ENCODE measurements around the gene PLEKHH2. TPM values are rescaled to one million over a fixed set of nuclear protein-coding genes. Genes with fewer than 3 reads are reported as not detected.
"Not testable (repeated sequence)": the region's sequence is repeated elsewhere in the genome, so short reads cannot be mapped to it uniquely, and the experiment has no call there.

The PLEKHH2 gene
- total RNA-seq, 1 donor: 7.3 TPM

DNA sequence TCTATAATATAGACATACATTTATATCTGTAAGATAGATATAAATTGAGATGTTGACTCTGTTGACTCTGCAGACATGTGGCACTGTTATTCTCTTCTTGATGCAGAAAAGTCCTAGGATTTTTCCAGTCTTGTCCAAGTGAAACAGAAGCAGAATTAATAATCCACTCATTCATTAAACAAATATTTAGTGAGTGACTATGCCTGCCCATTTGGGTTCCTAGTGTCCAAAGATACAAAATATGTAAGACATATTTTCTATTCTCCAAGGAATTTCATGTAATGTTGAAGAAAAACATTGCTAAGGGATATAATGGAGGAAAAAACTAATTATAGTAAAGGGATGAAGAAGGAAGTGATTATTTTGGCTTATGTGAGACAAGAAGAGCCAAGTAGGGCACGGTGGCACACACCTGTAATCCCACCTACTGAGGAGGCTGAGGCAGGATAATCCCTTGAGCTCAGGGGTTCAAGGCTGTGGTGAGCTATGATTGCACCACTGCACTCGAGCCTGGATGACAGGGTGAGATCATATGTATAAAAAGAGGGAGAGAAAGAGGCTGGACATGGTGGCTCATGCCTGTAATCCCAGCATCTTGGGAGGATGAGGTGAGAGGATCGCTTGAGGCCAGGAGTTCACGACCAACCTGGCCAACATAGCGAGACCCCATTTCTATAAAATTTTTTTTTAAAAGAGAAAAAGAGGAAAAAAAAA is 19.9 kb upstream of the PLEKHH2 start:
- DNase-seq (ENCODE audit: low read depth): no peak
- TF ChIP-seq, protein P1, sequence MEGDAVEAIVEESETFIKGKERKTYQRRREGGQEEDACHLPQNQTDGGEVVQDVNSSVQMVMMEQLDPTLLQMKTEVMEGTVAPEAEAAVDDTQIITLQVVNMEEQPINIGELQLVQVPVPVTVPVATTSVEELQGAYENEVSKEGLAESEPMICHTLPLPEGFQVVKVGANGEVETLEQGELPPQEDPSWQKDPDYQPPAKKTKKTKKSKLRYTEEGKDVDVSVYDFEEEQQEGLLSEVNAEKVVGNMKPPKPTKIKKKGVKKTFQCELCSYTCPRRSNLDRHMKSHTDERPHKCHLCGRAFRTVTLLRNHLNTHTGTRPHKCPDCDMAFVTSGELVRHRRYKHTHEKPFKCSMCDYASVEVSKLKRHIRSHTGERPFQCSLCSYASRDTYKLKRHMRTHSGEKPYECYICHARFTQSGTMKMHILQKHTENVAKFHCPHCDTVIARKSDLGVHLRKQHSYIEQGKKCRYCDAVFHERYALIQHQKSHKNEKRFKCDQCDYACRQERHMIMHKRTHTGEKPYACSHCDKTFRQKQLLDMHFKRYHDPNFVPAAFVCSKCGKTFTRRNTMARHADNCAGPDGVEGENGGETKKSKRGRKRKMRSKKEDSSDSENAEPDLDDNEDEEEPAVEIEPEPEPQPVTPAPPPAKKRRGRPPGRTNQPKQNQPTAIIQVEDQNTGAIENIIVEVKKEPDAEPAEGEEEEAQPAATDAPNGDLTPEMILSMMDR (IDR thresholded peaks at IDR 0.05; ENCODE audit: insufficient read depth, low read depth, low read length): no peak
- H3K4me3 ChIP-seq (ENCODE audit: low read depth, low read length): no peak overlapping the region

DNA sequence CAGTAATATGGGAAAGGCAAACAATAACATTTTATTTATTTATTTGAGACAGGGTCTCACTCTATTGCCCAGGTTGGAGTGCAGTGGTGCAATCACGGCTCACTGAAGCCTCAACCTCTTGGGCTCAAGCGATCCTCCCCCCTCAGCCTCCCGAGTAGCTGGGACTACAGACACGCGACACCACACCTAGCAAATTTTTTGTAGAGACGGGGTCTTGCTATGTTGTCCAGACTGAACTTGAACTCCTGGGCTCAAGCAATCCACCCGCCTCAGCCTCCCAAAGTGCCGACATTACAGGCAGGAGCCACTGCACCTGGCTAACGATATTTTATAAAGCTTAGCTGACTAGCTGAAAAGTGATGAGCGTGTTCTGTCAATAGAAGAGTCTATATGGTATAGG is 17.5 kb upstream of the PLEKHH2 start:
- H3K4me3 ChIP-seq (ENCODE audit: low read depth, low read length): no peak overlapping the region
- TF ChIP-seq, protein P1 (IDR thresholded peaks at IDR 0.05; ENCODE audit: insufficient read depth, low read depth, low read length): no peak
- DNase-seq (ENCODE audit: low read depth): no peak

DNA sequence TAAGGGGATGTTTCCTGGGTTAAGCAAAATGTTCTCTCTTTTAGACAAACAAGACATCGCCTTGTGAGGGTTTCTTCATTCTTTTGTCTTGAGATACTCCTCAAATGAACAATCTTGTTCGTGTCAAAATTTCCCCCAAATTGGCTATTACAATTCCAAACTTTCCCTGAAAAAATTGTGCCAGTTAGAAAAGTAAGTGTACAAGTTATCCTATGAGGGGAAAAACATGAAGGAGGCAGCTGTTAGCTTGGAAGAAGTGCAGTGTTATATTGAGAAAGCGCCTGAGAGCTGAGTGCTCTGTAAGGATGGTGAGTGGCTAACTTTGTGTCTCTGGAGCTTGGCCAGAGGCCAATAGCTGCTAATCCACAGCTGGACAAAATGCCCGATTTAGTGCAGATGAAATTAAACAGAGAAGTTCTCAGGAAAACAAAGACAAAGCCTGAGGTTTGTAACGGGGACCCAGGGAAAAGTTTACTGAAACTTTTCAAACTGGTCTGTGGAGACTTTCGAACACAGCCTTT is 14.1 kb upstream of the PLEKHH2 start:
- DNase-seq (ENCODE audit: low read depth): peak; percentile 57
- TF ChIP-seq, protein P1 (IDR thresholded peaks at IDR 0.05; ENCODE audit: insufficient read depth, low read depth, low read length): no peak

DNA sequence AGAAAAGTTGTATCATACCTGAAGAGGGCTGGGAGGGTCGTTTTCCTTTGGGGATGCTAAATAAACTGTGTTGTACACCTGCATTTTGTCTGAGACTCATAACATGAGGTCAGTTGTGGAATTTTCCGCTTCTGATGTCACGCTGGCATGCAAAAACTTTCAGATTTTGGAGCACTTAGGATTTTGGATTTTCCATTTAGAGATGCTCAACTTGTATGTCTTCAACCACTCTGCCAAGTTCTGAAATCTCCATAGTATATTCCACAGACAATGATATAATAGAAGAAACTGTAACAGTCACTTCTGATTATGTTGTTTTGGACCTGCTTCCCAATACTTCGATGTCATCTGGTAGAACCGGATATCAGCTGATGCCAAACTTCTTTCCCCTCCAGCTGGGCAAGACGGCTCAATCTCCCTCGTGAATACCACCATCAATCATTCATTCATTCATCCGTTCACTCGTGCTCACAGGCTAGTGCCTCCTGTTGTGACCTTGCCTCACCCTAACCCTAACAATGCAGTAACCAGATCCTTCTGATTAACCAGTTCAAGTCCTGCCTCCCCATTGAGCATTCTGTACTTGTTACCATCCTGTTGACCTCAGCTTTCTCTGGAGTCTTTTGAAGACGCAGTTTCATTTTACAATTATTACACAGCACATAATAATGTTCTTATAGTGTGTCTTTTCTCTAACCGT is 5.3 kb upstream of the PLEKHH2 start:
- DNase-seq (ENCODE audit: low read depth): no peak
- TF ChIP-seq, protein P1 (IDR thresholded peaks at IDR 0.05; ENCODE audit: insufficient read depth, low read depth, low read length): no peak

More for the DNA sequence above, 14.1 kb upstream of the PLEKHH2 start:
- no peak overlapping the region for H3K4me3 ChIP-seq (ENCODE audit: low read depth, low read length)

DNA sequence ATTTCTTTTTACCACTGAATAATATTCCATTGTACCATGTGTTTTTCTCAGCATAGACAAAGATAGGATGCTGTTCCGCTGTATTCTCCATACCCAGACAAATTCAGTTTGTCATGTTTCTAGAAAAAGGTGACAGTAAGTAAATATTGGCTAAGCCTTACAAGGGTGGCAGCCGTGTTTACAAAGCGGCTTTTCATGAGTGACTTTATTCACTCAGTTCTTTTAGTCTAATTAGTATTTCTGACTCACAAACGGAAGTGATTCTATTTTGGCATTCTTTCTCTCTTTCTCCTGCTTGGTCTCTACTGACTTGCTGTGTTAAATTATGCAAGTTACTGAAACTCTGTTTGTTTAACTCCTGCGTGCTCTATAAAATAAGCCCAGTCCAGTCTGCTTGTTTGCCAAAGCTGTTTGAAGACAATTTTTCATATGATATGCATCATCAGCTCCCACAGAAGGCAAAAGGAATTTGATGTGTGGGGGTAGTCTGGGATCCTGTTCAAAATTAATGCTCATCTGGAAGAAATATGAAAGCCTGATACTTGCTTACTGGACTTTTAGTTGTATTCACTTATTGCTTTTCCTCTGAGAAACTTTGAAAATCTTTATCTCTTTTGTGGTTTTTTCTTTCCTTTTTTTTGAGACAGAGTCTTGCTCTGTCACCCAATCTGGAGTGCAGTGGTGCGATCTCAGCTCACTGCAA is 2.3 kb upstream of the PLEKHH2 start:
- TF ChIP-seq, protein P1 (IDR thresholded peaks at IDR 0.05; ENCODE audit: insufficient read depth, low read depth, low read length): no peak
- peak; percentile 77 for DNase-seq (ENCODE audit: low read depth)
- H3K4me3 ChIP-seq (ENCODE audit: low read depth, low read length): no peak overlapping the region

More for the DNA sequence above, 5.3 kb upstream of the PLEKHH2 start:
- no peak overlapping the region for H3K4me3 ChIP-seq (ENCODE audit: low read depth, low read length)

DNA sequence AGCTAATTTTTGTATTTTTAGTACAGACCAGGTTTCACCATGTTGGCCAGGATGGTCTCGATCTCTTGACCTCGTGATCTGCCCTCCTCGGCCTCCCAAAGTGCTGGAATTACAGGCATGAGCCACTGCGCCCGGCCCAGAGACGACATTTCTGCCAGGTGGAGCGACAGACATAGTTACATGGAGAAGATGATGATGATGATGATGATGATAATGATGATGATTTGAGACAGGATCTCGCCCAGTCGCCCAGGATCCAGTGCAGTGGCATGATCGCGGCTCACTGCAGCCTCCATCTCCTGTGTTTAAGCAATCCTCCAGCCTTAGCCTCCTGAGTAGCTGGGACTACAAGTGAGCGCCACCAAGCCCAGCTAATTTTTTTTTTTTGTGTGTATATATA is 907 bp upstream of the PLEKHH2 start:
- not testable (repeated sequence) for H3K4me3 ChIP-seq (ENCODE audit: low read depth, low read length); DNase-seq (ENCODE audit: low read depth)

DNA sequence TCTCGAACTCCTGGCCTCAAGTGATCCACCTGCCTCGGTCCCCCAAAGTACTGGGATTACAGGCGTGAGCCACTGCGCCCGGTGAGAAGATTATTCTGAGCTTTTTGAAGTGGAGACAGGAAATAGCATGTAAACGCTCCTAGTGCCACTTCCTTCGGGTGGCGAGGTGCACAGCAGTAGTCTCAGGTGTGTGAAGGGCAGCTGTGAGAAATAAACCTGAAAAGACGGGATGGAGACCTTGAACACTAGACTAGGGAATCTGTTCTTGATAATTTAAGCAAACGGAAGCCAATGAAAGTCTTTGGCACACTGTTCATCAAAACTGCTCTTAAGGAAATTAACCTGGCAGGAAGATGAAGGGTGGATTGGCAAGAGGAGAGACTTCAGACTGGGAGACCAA is 439 bp upstream of the PLEKHH2 start:
- peak overlapping the region; percentile 79 for H3K4me3 ChIP-seq (ENCODE audit: low read depth, low read length)
- no peak for DNase-seq (ENCODE audit: low read depth)
- TF ChIP-seq, protein P1 (IDR thresholded peaks at IDR 0.05; ENCODE audit: insufficient read depth, low read depth, low read length): no peak

Data from fibroblast of villous mesenchyme (primary cell).